GM21737 (cell line): ENCODE results near the gene APOBEC2.

Source experiments
- ATAC-seq: cut with Tn5 transposase; IDR thresholded peaks from one replicate; pipeline ENCODE4 v1.9.1; 2021; ENCODE audit warnings: mild to moderate bottlenecking, moderate library complexity; ENCODE audit not compliant: unreplicated experiment

The APOBEC2 gene

DNA sequence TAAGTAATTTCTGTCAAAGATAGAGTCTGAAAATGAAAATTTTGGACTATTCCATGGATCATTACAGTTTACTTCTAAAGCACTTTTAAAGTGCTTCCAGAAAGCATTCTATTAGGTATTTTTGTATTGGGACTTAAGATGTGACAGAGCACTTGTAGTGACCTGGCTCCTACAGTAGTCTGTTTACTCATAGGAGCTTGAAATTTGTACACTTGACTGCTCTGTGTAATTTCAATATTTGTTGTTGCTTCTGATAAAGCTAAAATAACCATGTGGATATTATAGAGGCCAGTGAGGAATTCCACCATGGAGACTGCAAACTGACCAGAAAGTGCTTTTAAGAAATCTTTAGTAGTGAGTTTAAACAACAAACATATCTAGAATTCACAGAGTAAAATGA, 30.1 kb downstream of the APOBEC2 start:
- ATAC-seq, result no peak

DNA sequence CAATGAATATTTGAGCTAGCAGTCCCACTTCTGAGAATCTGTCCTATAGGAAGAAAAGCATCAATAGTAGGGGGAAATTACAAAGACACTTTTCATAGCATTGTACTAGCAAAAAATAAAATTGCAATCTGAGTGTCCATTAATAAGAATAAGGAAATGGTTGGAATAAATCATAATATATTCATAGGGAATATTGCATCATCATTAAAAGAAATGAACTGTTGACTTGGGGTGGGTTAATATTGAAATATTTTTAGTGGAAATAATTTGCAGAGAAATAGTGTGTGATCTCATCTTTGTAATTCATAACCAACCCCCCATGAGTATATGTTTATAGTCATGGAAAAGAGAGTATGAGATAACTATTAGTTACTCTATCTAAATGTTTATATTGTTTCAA, 32.2 kb downstream of the APOBEC2 start:
- no peak for ATAC-seq

DNA sequence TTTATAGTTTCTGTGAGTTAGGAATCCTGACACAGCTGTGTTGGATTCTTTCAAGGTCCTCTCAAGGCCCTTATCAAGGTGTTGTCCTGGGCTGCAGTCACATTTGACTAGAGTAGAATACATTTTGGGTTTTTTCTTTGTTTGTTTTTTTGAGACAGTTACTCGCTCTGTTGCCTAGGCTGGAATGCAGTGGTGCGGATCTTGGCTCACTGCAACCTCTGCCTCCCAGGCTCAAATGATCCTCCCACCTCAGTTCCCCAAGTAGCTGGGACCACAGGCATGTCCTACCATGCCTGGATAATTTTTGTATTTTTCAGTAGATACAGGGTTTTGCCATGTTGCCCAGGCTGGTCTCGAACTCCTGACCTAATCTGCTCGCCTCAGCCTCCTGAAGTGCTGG, 35.4 kb downstream of the APOBEC2 start:
- no peak for ATAC-seq

DNA sequence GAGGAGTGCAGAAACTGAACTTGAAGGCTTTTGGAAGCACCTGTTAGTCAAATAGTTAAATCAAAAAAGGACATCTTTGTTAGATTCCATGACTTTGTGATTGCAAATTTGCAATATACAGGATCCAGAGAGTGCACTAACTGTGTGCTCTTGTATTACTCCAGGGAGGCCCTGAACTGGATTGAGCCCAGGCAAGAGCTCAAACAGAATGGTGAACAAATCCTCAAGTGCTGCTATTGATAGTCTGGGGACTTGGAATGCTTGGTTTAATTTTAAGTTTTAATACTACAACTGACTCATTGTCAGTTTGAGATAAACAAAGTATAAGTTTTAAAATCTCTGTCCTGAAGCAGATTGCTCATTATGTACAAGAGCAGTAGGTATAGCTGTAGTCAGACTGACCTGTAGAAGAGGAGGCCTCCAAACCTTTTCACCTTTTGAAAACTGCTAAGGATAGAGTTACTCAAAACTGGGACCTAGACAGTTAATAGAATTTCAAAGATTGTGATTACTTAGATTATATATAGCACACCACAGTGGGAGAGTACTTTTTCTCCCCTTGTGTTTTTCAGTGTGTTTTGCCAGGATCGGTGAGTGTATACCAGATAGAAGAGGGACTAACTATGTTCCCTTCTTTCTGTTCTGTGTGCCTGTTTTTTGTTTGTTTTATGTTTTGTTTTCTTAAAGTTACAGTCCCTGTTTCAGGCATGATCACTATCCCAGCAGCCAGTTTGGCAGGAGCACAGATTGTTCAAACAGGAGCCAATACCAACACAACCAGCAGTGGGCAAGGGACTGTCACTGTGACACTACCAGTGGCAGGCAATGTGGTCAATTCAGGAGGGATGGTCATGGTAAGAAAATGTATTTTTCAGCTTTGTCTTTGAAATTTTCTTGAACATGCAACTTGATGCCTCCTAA, 38.1 kb downstream of the APOBEC2 start:
- no peak for ATAC-seq

DNA sequence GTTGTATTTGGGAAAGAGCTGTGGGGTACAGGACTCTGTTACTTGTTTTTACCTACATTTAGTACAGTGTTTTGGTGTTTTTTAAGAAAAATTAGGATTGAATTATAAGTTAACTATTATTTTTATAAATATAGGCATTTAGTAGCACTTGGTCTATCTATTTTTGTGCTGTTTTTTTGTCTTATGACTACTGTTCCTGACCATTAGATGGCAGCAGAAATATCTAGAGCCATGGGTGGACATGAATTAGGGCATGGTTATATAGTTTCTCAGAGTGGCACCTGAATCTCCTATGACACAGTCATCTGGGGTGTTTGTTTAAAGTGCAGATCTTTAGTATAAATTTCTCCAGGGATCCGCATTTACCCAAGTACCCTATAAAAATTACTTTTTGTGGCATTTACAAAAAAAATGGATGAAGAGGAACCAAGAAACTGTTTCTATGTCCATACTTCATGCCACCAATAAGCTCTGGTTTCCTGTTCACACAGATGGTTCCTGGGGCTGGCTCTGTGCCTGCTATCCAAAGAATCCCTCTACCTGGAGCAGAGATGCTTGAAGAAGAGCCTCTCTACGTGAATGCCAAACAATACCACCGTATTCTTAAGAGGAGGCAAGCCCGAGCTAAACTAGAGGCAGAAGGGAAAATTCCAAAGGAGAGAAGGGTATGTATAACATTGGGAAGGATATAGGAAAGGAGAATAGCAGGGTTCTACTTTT, 39.6 kb downstream of the APOBEC2 start:
- no peak for ATAC-seq

DNA sequence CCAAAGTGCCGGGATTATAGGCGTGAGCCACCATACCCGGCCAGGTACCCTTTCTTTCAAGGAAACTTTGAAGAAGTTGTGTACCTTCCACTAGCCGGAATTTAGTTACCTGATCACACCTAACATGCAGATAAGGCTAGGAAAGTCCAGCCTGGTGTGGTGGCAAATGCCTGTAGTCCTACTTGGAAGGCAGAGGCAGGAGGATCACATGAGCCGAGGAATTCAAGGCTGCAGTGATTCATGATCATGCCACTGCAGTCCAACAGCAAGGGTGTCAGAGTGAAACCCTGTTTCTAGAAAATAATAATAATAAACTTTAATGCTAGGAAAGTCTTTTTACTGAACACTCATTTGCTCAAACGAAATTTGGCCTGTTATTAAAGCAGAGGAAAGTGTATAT, 40.7 kb downstream of the APOBEC2 start:
- ATAC-seq, result no peak

DNA sequence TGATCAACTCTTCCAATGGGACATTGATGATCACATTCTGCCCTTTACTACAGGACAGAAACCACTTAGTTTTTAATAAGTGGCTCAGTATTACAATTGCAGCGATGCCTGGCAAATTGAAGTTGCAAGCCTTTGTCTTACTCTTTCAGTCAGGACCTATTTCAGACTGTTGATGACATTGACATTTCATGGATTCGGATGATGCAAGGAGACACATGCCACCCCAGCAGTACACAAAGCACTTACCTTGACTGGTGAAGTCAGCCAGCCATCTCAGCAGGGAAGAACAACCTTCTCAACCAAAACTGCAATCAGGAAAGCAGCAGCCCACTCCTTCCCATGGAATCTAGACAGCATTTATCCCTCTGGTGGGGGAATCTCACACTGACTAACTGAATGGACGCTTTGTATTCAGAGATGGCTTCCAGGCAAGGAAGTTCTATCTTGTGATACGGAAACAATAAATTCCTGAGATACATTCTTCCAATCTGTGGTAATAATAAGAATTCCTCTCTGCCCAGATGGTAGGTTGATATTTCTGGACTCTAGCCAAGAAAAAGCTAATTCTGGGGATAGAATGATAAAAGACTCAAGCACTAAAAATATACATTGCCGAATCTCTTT, 44.6 kb downstream of the APOBEC2 start:
- ATAC-seq, result no peak

DNA sequence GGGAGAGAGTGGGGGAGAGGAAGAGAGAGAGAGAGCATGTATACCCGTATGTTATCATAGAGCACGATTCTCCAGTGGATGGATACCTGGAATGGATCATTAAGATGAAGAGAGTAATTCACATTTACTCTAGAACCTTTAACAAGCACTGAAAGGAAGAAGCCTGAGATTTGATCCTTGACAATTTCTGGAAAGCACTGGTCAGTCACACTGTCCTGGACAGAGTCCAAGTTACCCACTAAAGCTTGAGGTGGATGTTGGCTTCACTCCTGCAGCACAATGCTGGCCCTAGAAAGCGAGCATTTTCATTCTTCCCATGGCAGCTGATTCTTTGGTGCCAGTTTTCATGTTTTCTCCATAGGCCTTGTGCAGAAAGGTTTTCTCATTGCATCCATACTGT, 45.4 kb downstream of the APOBEC2 start:
- no peak for ATAC-seq

DNA sequence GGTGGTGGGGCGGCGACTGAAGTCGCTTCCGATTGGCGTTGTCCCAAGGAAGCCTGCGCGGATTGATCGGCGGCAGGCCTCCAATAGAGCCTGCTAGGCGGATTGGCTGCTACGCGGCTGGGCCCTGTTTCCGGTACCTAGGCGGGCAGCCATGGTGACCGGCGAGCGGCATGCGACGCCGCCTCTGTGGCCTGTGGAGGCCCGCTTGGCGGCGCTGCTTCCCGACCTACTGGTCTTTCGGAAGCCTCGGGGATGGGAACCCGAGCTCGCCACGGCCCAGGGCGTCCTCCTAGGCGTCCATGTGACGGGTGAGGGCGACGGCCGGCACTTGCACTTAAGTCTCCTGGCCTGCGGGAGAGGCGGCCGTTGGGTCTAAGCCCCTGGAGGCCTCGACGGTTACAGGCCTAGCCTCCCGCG, 47.9 kb downstream of the APOBEC2 start:
- no peak for ATAC-seq

DNA sequence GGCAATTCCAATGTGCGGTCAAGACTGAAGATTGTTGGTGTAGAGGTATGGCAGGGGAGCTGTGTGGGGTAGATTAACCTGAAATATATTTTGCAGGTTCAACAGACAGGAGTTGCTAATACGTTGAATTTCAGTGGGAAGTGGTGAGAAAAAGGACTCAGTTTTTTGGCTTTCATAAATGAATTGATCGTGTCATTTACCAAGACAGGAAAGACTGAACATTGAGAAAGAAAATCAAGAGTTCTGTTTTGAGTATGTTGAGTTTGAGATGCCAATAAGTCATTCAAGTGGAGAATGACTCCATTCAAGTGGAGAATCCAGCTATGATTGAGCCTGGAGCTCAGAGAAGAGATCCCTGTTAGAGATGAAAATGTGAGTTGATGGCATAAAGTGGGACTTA, 50.8 kb downstream of the APOBEC2 start:
- ATAC-seq, result no peak

DNA sequence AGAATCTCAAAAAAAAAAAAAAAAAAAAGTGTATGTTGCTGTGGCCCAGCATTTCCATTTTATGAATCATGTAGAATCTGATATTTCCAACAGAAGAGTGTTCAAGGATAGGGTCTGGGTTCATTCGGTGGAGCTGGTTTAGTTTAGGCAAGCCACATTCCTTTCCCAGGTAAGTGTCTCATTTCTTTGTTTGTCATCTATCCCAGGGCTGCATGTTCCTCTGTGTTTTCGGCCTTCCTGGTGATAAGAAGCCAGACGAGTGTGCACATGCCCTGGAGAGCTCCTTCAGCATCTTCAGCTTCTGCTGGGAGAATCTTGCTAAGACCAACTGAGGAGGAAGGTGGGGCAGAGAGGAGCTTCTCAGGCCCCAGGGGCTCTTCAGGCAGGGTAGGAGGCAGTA, 58.0 kb downstream of the APOBEC2 start:
- no peak for ATAC-seq
